Psoas muscle (tissue), 8 donors: ENCODE results near the gene HMOX1. TPM values are rescaled to one million over a fixed set of nuclear protein-coding genes. Genes with fewer than 3 reads are reported as not detected.

Experiments used
- ATAC-seq, 4 donors: fragments of 200-7000 bp; cut with Tn5 transposase; one replicate each; pipeline ENCODE4 v1.9.1; 2020; ENCODE audit warnings: moderate library complexity in 3 of 4, mild to moderate bottlenecking in 2 of 4
- DNase-seq, 2 donors: peaks; one replicate each; pipeline ENCODE4 v3.0.0-alpha.2; 2020
- H3K27ac ChIP-seq: fragments of 200-600 bp; one replicate; pipeline ENCODE4 v1.8.0; 2022
- H3K27me3 ChIP-seq, 3 donors: fragments of 200-600 bp in 1 of 3; one replicate each; pipeline versions ENCODE4 v1.6.1 to v1.8.0; 2013 to 2022; ENCODE audit warnings: low read length in 2 of 3, mild to moderate bottlenecking in 2 of 3, moderate library complexity in 1 of 3; ENCODE audit not compliant: insufficient read depth in 3 of 3
- H3K36me3 ChIP-seq, 2 donors: fragments of 200-600 bp in 1 of 2; one replicate each; pipeline versions ENCODE4 v1.6.1 to v1.8.0; 2013 to 2022; ENCODE audit warnings: low read depth in 1 of 2, mild to moderate bottlenecking in 1 of 2, moderate library complexity in 1 of 2; ENCODE audit not compliant: insufficient read depth in 1 of 2
- H3K4me1 ChIP-seq: fragments of 200-600 bp; one replicate; pipeline ENCODE4 v1.8.0; 2022
- H3K4me3 ChIP-seq: fragments of 200-600 bp; one replicate; pipeline ENCODE4 v1.8.0; 2022; ENCODE audit warnings: mild to moderate bottlenecking
- H3K9me3 ChIP-seq: fragments of 200-600 bp; one replicate; pipeline ENCODE4 v1.8.0; 2022
- CTCF ChIP-seq: fragments of 200-600 bp; IDR thresholded peaks from one replicate; pipeline ENCODE4 v1.8.0; 2022; ENCODE audit warnings: antibody characterized with exemption
- WGBS, 3 donors: extraction: QIAGEN DNeasy Blood & Tissue Kit; methylation state at CpG; one replicate each; pipeline versions ENCODE4 v1.1.6 to v1.1.7; 2013; 5-methylcytosine and 5-hydroxymethylcytosine counted together
- intact Hi-C, 2 donors: fragments of 100-400 bp; cut with DNase I; formaldehyde crosslinking; loops; one replicate each; pipeline versions ENCODE4 v1.11.0 to v1.14.2; 2022
- polyA plus RNA-seq, 3 donors: library from polyadenylated mRNA; stranded (reverse); fragments of 200-250 nt; gene quantifications; one replicate each; pipeline ENCODE4 v1.2.3, GENCODE V29; 2013
- total RNA-seq, 4 donors: library from RNA; stranded (reverse); fragmentation: NEBNext Ultra II Directional in 2 of 4; extraction: Animal tissue kit (Norgen Biotek cat#: 25700) in 2 of 4; gene quantifications; one replicate each; pipeline versions ENCODE4 v1.2.1 to v1.2.4, GENCODE V29; 2021 to 2023
- donor health status: healthy with polysubstance abuse.
- donor health status: DM: no; HTN: no; CAD: no; lungs with moderate emphysema.
- donor health status: Bipolar disorder and iron deficiency.
- donor health status: healthy.
- donor health status: DM: yes; HTN: yes; CAD: no.
- donor health status: DM: no; HTN: no; CAD: no.
- donor health status: DM: no; HTN: no; CAD: no.
- donor health status: DM: yes; HTN: yes; CAD: no.

HMOX1 gene
- total and polyA plus RNA-seq, 7 donors = 20.5 to 249 (median 75.0) TPM

GRCh38 chr22:35354068-35354467 lies 26.8 kb upstream of the HMOX1 start:
- H3K4me1 ChIP-seq = peaks cover 16% of the 10 kb centered on the region
- H3K27ac ChIP-seq = no peak overlapping the region
- no peaks in the 10 kb centered on the region for H3K27me3 ChIP-seq
- no peaks in the 10 kb centered on the region for H3K9me3 ChIP-seq
- no peak overlapping the region for H3K4me3 ChIP-seq
- WGBS, 3 donors = 86 to 90% (median 88%) methylated on average over 4 of the region's 4 CpGs
- DNase-seq (no peak), ATAC-seq (no peak)
- intact Hi-C loops = loop anchor here in 1 of 2 donors (5.0 to 10.0 kb wide), 2 partner anchors 48 to 261 kb away; partner anchors contain the start of genes MB and MCM5
- no peaks in the 10 kb centered on the region for H3K36me3 ChIP-seq
- no peak for TF ChIP-seq CTCF

- Histone ChIP-seq H3K36me3 (no peaks in the 10 kb centered on the region), H3K4me1 (no peaks in the 10 kb centered on the region), H3K27ac (no peak overlapping the region), H3K9me3 (no peaks in the 10 kb centered on the region), H3K4me3 (no peak overlapping the region), H3K27me3 (no peaks in the 10 kb centered on the region)
- ATAC-seq (no peak), DNase-seq (no peak)
- WGBS, 3 donors = 73 to 74% (median 74%) methylated on average over 6 of the region's 6 CpGs
- intact Hi-C loops = loop anchor here in 1 of 2 donors (10.0 kb wide), 1 partner anchor 257 kb away; the partner anchor contains the start of gene MB
- no peak for TF ChIP-seq CTCF
Measured at GRCh38 chr22:35357883-35358621, 22.8 kb upstream of the HMOX1 start.

- DNase-seq (no peak), ATAC-seq (no peak)
- TF ChIP-seq CTCF = no peak
- H3K27ac ChIP-seq = no peak overlapping the region
- intact Hi-C loops = loop anchor here in 1 of 2 donors (10.0 kb wide), 1 partner anchor 255 kb away; the partner anchor contains the start of gene MB
- H3K36me3 ChIP-seq = no peaks in the 10 kb centered on the region
- no peaks in the 10 kb centered on the region for H3K27me3 ChIP-seq
- H3K4me3 ChIP-seq = no peak overlapping the region
- no peaks in the 10 kb centered on the region for H3K4me1 ChIP-seq
- H3K9me3 ChIP-seq = no peaks in the 10 kb centered on the region
- 83 to 87% (median 87%) methylated on average over 9 of the region's 9 CpGs for WGBS, 3 donors
Measured at GRCh38 chr22:35359380-35360065, 21.4 kb upstream of the HMOX1 start.

GRCh38 chr22:35361001-35361558 lies 19.8 kb upstream of the HMOX1 start:
- intact Hi-C loops = no loop called here
- ATAC-seq = no peak
- Histone ChIP-seq H3K4me3 (no peak overlapping the region), H3K27ac (no peak overlapping the region), H3K9me3 (no peaks in the 10 kb centered on the region), H3K27me3 (no peaks in the 10 kb centered on the region), H3K36me3 (no peaks in the 10 kb centered on the region), H3K4me1 (no peaks in the 10 kb centered on the region)
- WGBS, 3 donors = 44 to 73% (median 65%) methylated on average over 6 of the region's 6 CpGs
- DNase-seq = no peak
- no peak for TF ChIP-seq CTCF
